Measurements from ENCODE around the gene TP53I11. TPM values are rescaled to one million over a fixed set of nuclear protein-coding genes. Genes with fewer than 3 reads are reported as not detected.

The TP53I11 gene
- total and polyA plus RNA-seq, 2 donors (not counting 1 experiment from before 2014, with no cell fraction given), result 25.0 to 229 TPM

DNA sequence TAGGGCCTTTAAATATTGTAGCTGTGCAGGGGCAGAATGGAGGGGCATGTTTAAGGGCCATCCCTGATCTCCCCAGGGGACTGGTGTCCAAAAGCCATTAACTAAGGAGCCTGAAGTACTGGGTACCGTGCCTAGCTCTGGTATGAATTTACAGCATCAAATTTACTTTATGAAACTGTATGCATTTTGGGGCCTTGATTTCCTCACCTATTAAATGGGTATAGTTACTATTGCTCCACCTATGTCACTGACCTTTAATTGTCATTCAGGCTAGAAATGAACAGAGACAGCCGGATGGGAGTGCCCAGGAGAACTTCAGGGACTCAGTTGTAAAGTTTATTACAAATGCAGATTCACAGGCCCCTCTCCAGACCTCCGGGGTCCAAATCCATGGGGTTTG, 11.8 kb upstream of the TP53I11 start:
- ATAC-seq (ENCODE audit: low read depth) (no peak), DNase-seq (no peak)
- Mint-ChIP-seq H3K27me3 (peaks cover 3% of the 10 kb centered on the region), H3K4me3 (no peak overlapping the region), H3K9me3 (ENCODE audit: insufficient read depth) (no peaks in the 10 kb centered on the region), H3K27ac (no peak overlapping the region), H3K4me1 (peaks cover 3% of the 10 kb centered on the region)
- Histone ChIP-seq H4K20me1 (ENCODE audit: control insufficient read depth, insufficient read depth, low read length, poor library complexity, severe bottlenecking) (no peaks in the 10 kb centered on the region), H3K79me2 (ENCODE audit: control insufficient read depth, insufficient read depth, low read length) (no peaks in the 10 kb centered on the region), H3K9ac (ENCODE audit: low read length) (no peak overlapping the region), H3K27ac (ENCODE audit: low read length in 2 of 2) (no peak overlapping the region), H3K9me3 (ENCODE audit: control extremely low read depth in 1 of 3, control insufficient read depth in 2 of 3, insufficient read depth in 1 of 3, low read length in 2 of 3) (no peaks in the 10 kb centered on the region), H3K36me3 (replicated peaks in 1 of 2; ENCODE audit: control extremely low read depth in 1 of 2, control insufficient read depth in 1 of 2, extremely low read depth in 1 of 2, insufficient read depth in 2 of 2, low read length in 1 of 2) (no peaks in the 10 kb centered on the region), H3K27me3 (replicated peaks in 1 of 4; ENCODE audit: control extremely low read depth in 1 of 4, control insufficient read depth in 3 of 4, insufficient read depth in 4 of 4, low read length in 3 of 4) (no peaks in the 10 kb centered on the region), H3K4me3 (ENCODE audit: control extremely low read depth in 1 of 5, extremely low read depth in 1 of 5, insufficient read depth in 1 of 5, low read depth in 2 of 5, low read length in 4 of 5) (no peak overlapping the region), H2AFZ (ENCODE audit: insufficient read depth, low read depth, low read length, poor library complexity, severe bottlenecking) (no peak overlapping the region), H3K4me1 (ENCODE audit: control insufficient read depth in 2 of 2, insufficient read depth in 2 of 2, low read length in 2 of 2) (no peaks in the 10 kb centered on the region), H3K4me2 (replicated peaks; ENCODE audit: low read depth, low read length, poor library complexity, severe bottlenecking) (no peak overlapping the region)
- WGBS (ENCODE audit: insufficient coverage), result 100% methylated on average over 2 of the region's 3 CpGs
- intact Hi-C loops (cut with micrococcal nuclease), result no loop called here
- POLR2A ChIA-PET, result interaction anchor here (1.3 kb wide), 1 partner anchor 17 kb away, joined by 3 read pairs; no protein-coding TSS in a partner anchor
- no peak for TF ChIP-seq CTCF (IDR thresholded peaks at IDR 0.05)
- TF ChIP-seq EZH2 (IDR thresholded peaks at IDR 0.05; ENCODE audit: borderline replicate concordance, insufficient read depth, low read depth, low read length, poor library complexity, severe bottlenecking), result no peak
- CTCF ChIA-PET, result interaction anchor here (1.3 to 2.5 kb wide), 2 partner anchors 14 to 26 kb away, joined by 4 to 12 read pairs; no protein-coding TSS in a partner anchor

GRCh38 chr11:44960200-44960845, 9.6 kb upstream of the TP53I11 start:
- CTCF ChIA-PET, result interaction anchor here (0.6 to 2.5 kb wide), 6 partner anchors 16 to 143 kb away, joined by 3 to 12 read pairs (median 3); no protein-coding TSS in a partner anchor
- no peaks in the 10 kb centered on the region for H3K27me3 ChIP-seq (replicated peaks in 1 of 4; ENCODE audit: control extremely low read depth in 1 of 4, control insufficient read depth in 3 of 4, insufficient read depth in 4 of 4, low read length in 3 of 4)
- H3K4me1 Mint-ChIP-seq, result peaks cover 3% of the 10 kb centered on the region
- H3K9me3 ChIP-seq (ENCODE audit: control extremely low read depth in 1 of 3, control insufficient read depth in 2 of 3, insufficient read depth in 1 of 3, low read length in 2 of 3), result no peaks in the 10 kb centered on the region
- H4K20me1 ChIP-seq (ENCODE audit: control insufficient read depth, insufficient read depth, low read length, poor library complexity, severe bottlenecking), result no peaks in the 10 kb centered on the region
- H3K27ac Mint-ChIP-seq, result no peak overlapping the region
- no peak overlapping the region for H3K9ac ChIP-seq (ENCODE audit: low read length)
- no peak overlapping the region for H3K4me3 ChIP-seq (ENCODE audit: control extremely low read depth in 1 of 5, extremely low read depth in 1 of 5, insufficient read depth in 1 of 5, low read depth in 2 of 5, low read length in 4 of 5)
- intact Hi-C loops (cut with micrococcal nuclease), result no loop called here
- DNase-seq (no peak), ATAC-seq (ENCODE audit: low read depth) (no peak)
- H3K27ac ChIP-seq (ENCODE audit: low read length in 2 of 2), result no peak overlapping the region
- H3K4me2 ChIP-seq (replicated peaks; ENCODE audit: low read depth, low read length, poor library complexity, severe bottlenecking), result no peak overlapping the region
- no peaks in the 10 kb centered on the region for H3K79me2 ChIP-seq (ENCODE audit: control insufficient read depth, insufficient read depth, low read length)
- no peaks in the 10 kb centered on the region for H3K4me1 ChIP-seq (ENCODE audit: control insufficient read depth in 2 of 2, insufficient read depth in 2 of 2, low read length in 2 of 2)
- H2AFZ ChIP-seq (ENCODE audit: insufficient read depth, low read depth, low read length, poor library complexity, severe bottlenecking), result no peak overlapping the region
- no peaks in the 10 kb centered on the region for H3K36me3 ChIP-seq (replicated peaks in 1 of 2; ENCODE audit: control extremely low read depth in 1 of 2, control insufficient read depth in 1 of 2, extremely low read depth in 1 of 2, insufficient read depth in 2 of 2, low read length in 1 of 2)
- 37% methylated on average over 4 of the region's 7 CpGs for WGBS (ENCODE audit: insufficient coverage)
- H3K4me3 Mint-ChIP-seq, result no peak overlapping the region
- TF ChIP-seq EZH2 (IDR thresholded peaks at IDR 0.05; ENCODE audit: borderline replicate concordance, insufficient read depth, low read depth, low read length, poor library complexity, severe bottlenecking) (no peak), CTCF (IDR thresholded peaks at IDR 0.05) (no peak)
- H3K27me3 Mint-ChIP-seq, result peaks cover 3% of the 10 kb centered on the region
- POLR2A ChIA-PET, result no interaction called here
- H3K9me3 Mint-ChIP-seq (ENCODE audit: insufficient read depth), result no peaks in the 10 kb centered on the region

All from B cell (primary cell).